Muscle layer of duodenum (tissue), 2 donors: Measurements from ENCODE around the gene MRM1.

Experiments used
- H3K27ac ChIP-seq: one replicate; pipeline ENCODE4 v1.7.0; 2013; ENCODE audit warnings: mild to moderate bottlenecking, low read length
- H3K27me3 ChIP-seq: one replicate; pipeline ENCODE4 v1.7.0; 2013; ENCODE audit warnings: low read depth, mild to moderate bottlenecking, control low read depth, low read length
- H3K36me3 ChIP-seq, 2 donors: one replicate each; pipeline ENCODE4 v1.7.0; 2013; ENCODE audit warnings: low read length in 2 of 2, control low read depth in 1 of 2, mild to moderate bottlenecking in 1 of 2; ENCODE audit not compliant: insufficient read depth in 2 of 2, control insufficient read depth in 1 of 2
- H3K4me1 ChIP-seq, 2 donors: one replicate each; pipeline ENCODE4 v1.7.0; 2013; ENCODE audit warnings: low read length in 2 of 2, mild to moderate bottlenecking in 2 of 2, control low read depth in 1 of 2, moderate library complexity in 1 of 2; ENCODE audit not compliant: insufficient read depth in 2 of 2, control insufficient read depth in 1 of 2
- H3K4me3 ChIP-seq, 2 donors: one replicate each; pipeline ENCODE4 v1.7.0; 2013; ENCODE audit warnings: low read length in 2 of 2, low read depth in 1 of 2, mild to moderate bottlenecking in 1 of 2
- H3K9me3 ChIP-seq, 2 donors: one replicate each; pipeline ENCODE4 v1.7.0; 2013; ENCODE audit warnings: low read length in 2 of 2, control low read depth in 1 of 2, mild to moderate bottlenecking in 1 of 2; ENCODE audit not compliant: control insufficient read depth in 1 of 2
- donor health status: healthy.

Gene MRM1, protein sequence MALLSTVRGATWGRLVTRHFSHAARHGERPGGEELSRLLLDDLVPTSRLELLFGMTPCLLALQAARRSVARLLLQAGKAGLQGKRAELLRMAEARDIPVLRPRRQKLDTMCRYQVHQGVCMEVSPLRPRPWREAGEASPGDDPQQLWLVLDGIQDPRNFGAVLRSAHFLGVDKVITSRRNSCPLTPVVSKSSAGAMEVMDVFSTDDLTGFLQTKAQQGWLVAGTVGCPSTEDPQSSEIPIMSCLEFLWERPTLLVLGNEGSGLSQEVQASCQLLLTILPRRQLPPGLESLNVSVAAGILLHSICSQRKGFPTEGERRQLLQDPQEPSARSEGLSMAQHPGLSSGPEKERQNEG

DNA sequence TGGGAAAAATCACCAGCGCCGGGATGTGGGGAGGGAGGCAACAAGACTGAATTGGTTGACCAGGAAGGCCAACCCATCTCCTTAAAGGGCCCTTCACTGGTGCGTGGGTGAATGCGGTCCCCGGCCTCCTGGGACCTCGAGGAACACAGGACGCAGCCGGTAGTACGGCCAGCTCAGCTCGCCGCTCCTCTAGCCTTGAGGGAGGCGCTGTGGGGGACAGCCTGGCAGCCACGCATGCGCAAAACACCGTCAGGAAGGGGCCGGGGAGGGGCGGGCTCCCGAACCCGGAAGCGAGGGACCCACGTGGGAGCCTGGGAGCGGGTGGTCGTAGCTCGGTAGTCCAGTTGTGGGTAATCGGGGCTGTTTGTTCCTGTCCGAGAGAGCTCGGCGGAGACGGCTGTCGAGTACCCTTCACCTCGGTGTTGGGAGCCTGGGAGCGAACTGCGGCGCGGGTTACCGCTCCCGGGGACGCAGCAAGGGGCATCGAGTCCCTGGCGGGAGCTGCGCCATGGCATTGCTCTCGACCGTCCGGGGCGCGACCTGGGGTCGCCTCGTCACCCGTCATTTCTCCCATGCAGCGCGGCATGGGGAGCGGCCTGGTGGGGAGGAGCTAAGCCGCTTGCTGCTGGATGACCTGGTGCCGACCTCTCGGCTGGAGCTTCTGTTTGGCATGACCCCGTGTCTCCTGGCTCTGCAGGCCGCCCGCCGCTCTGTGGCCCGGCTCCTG lies at the start of gene MRM1:
Gene MRM1, plus strand, starts transcription at position 281 of the 727 bp plus-strand sequence. Its CDS starts 228 bp downstream, at position 509.
- Histone ChIP-seq H3K4me3 (peak within 1 kb of the TSS; percentile 68 to 98), H3K4me1 (peaks cover 7 to 12% of the 10 kb centered on the region in 2 donors), H3K36me3 (no peaks in the 10 kb centered on the region), H3K9me3 (no peaks in the 10 kb centered on the region), H3K27me3 (no peaks in the 10 kb centered on the region), H3K27ac (peak within 1 kb of the TSS; percentile 16)

DNA sequence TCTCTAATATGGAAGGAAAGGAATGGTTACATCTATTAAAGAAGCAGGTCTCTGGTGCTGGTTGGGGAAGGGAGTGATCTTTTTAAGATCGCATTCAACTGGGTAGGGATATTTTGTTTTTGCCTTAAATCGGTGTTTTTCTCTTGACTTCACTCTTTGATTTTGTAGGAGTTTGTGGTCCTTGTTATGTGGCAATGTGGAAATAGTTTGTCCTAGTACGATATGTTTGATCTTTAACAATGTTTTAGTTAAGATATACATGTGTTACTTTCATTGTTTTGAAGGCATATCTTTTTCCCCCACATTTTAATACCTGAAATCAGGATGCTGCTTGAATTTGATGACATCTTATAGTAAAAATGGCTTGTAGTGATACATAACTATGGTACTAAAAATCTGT lies 47.9 kb upstream of the MRM1 start:
- no peak overlapping the region for H3K27ac ChIP-seq
- H3K9me3 ChIP-seq = no peaks in the 10 kb centered on the region
- H3K36me3 ChIP-seq = peaks cover 22 to 23% of the 10 kb centered on the region in 2 donors
- H3K4me3 ChIP-seq = no peak overlapping the region
- H3K4me1 ChIP-seq = peaks cover 0 to 27% of the 10 kb centered on the region in 2 donors
- H3K27me3 ChIP-seq = no peaks in the 10 kb centered on the region

DNA sequence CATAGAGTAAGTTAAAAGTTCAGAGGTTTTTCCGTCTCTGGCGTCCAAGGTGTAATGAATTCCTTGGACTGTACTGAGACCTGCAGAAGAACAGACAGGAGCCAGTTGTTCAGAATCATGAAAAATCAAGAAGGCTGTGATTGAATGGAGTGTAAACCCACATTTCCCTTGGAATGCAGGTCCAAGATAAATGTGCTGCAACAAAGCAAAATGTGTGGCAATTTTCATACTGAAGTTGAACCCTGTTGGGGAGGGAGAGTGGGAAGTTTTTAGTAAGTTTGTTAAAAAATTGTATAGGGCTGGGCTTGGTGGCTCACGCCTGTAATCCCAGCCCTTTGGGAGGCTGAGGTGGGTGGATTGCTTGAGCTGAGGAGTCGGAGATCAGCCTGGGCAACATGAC lies 35.3 kb upstream of the MRM1 start:
- Histone ChIP-seq H3K27ac (no peak overlapping the region), H3K4me1 (no peaks in the 10 kb centered on the region), H3K36me3 (peaks cover 40 to 41% of the 10 kb centered on the region in 2 donors), H3K4me3 (no peak overlapping the region), H3K9me3 (no peaks in the 10 kb centered on the region), H3K27me3 (no peaks in the 10 kb centered on the region)

GRCh38 chr17:36575028-36575427 lies 26.4 kb upstream of the MRM1 start:
- Histone ChIP-seq H3K4me1 (no peaks in the 10 kb centered on the region), H3K36me3 (peaks cover 39% of the 10 kb centered on the region in 2 donors), H3K27me3 (no peaks in the 10 kb centered on the region), H3K4me3 (no peak overlapping the region), H3K9me3 (no peaks in the 10 kb centered on the region), H3K27ac (no peak overlapping the region)

DNA sequence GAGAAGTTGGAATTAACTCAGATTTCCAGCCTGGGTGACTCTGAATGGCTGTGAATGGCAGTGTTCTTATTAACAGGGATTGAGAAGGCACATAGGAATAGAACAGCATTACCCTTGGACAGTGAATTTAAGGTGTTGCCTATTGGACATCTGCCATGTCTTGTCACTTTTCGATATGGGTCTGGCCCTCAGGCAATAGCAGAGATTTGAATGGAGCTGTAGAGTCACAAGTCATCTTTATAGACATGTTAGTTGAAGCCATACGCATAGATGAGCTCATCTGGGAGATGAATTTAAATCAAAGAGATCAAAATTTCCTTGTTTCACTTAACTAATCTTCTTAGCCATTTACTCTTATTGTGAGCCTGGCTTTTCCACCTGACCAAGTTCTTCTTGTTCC lies 24.6 kb upstream of the MRM1 start:
- Histone ChIP-seq H3K4me1 (no peaks in the 10 kb centered on the region), H3K27me3 (no peaks in the 10 kb centered on the region), H3K9me3 (no peaks in the 10 kb centered on the region), H3K27ac (no peak overlapping the region), H3K4me3 (no peak overlapping the region), H3K36me3 (peaks cover 36 to 48% of the 10 kb centered on the region in 2 donors)

GRCh38 chr17:36578671-36579070 lies 22.7 kb upstream of the MRM1 start:
- H3K27ac ChIP-seq = no peak overlapping the region
- H3K4me1 ChIP-seq = no peaks in the 10 kb centered on the region
- H3K27me3 ChIP-seq = no peaks in the 10 kb centered on the region
- H3K9me3 ChIP-seq = no peaks in the 10 kb centered on the region
- H3K4me3 ChIP-seq = no peak overlapping the region
- H3K36me3 ChIP-seq = peaks cover 24 to 59% of the 10 kb centered on the region in 2 donors

GRCh38 chr17:36583787-36584186 lies 17.6 kb upstream of the MRM1 start:
- Histone ChIP-seq H3K9me3 (no peaks in the 10 kb centered on the region), H3K36me3 (peaks cover 43 to 85% of the 10 kb centered on the region in 2 donors), H3K4me1 (peaks cover 0 to 5% of the 10 kb centered on the region in 2 donors), H3K27me3 (no peaks in the 10 kb centered on the region), H3K27ac (no peak overlapping the region), H3K4me3 (no peak overlapping the region)

DNA sequence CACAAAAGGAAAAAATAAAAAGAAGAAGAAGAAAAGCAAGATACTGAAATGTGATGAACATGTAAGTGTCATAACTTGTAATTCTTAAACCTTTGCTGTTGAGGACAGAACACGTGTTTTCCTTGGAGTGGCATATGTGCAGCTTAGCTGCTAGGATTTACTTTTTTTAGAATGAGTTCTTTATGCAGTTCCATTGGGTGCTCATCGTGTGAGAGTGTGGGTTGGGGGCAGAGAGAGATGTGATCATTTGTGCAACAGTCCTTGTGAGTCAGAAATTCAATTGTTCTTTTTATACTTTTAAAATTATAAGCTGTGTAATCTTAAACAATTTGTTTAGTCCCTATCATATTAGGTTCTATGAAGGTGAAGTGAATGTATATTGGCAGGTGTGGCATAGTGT lies 15.2 kb upstream of the MRM1 start:
- H3K36me3 ChIP-seq = peaks cover 40 to 68% of the 10 kb centered on the region in 2 donors
- peaks cover 2 to 5% of the 10 kb centered on the region in 2 donors for H3K4me1 ChIP-seq
- H3K9me3 ChIP-seq = no peaks in the 10 kb centered on the region
- no peak overlapping the region for H3K27ac ChIP-seq
- H3K27me3 ChIP-seq = no peaks in the 10 kb centered on the region
- no peak overlapping the region for H3K4me3 ChIP-seq

DNA sequence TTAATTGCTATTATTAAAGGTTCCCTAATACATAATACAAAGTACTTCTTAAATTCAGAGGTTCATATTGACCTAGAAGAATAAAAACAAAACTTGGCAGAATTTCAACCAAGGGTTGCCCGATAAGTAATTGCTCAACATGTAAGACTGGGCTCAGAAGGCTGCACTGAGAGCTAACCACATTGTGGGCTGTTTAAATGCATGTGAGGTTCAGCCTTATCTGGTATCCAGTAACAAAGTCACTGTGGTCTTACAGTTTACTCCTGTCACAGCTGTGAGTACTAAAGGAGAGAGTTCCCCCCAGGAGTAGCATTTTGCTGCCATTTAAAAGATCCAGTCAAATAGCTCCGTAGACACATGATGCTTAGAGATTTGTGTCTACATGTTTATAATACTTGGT lies 11.3 kb upstream of the MRM1 start:
- Histone ChIP-seq H3K36me3 (peaks cover 29 to 34% of the 10 kb centered on the region in 2 donors), H3K4me3 (no peak overlapping the region), H3K27ac (no peak overlapping the region), H3K9me3 (no peaks in the 10 kb centered on the region), H3K4me1 (peaks cover 8 to 13% of the 10 kb centered on the region in 2 donors), H3K27me3 (no peaks in the 10 kb centered on the region)

GRCh38 chr17:36591434-36592315 lies 9.7 kb upstream of the MRM1 start, which contains the start of gene DHRS11:
Gene DHRS11 (plus strand): TSS chr17:36591879. CDS start chr17:36592010, 131 bp downstream.
- peak within 1 kb of the TSS; percentile 69 to 87 for H3K4me3 ChIP-seq
- H3K27ac ChIP-seq = peak within 1 kb of the TSS; percentile 74
- H3K9me3 ChIP-seq = no peaks in the 10 kb centered on the region
- peaks cover 8 to 13% of the 10 kb centered on the region in 2 donors for H3K4me1 ChIP-seq
- peaks cover 16 to 20% of the 10 kb centered on the region in 2 donors for H3K36me3 ChIP-seq
- no peaks in the 10 kb centered on the region for H3K27me3 ChIP-seq

DNA sequence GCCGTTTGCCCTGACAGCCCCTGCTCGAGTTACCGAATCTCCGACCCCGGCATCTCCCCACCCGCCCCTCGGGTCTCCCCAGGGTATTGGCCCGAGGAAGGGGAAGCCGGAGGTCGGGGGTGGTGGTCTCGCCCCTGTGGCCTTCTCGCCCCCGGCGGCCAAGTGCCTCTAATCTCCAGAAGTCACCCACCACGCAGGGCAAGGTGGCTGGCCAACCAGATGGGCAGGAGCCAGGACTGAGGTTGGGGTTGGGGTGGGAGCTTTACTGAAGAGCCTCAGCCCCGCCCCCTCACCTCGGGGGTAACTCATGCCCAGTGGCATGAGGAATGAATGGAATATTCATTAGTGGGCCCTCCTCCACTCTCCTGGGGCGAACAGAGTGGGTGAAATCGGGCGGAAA lies 9.1 kb upstream of the MRM1 start:
- H3K27ac ChIP-seq = peak overlapping the region; percentile 74
- H3K27me3 ChIP-seq = no peaks in the 10 kb centered on the region
- H3K4me3 ChIP-seq = peak overlapping the region; percentile 69 to 87
- H3K9me3 ChIP-seq = no peaks in the 10 kb centered on the region
- peaks cover 8 to 13% of the 10 kb centered on the region in 2 donors for H3K4me1 ChIP-seq
- H3K36me3 ChIP-seq = peaks cover 10 to 14% of the 10 kb centered on the region in 2 donors
